ENCODE results near the gene FAM111B.

The FAM111B gene

DNA sequence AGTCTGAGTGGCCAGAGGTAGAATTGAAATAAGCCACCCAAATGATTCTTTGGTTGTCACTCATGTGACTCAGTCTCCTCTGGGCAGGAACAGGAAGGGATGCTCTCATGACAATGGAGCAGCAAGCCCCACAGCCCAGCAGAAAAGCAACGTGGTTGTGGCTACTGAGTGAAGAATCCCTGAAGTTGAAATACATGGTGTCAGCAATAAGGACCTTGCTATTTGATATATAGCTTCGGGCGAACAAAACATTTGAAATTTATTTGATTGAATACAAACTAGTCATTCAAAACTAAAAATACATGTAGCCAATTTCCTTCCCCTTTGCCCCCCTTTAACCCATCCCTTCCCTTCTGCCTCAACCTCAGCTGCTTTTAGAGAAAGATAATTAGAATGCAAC, 50.4 kb downstream of the FAM111B start:
- DNase-seq (ENCODE audit: low read depth, low spot score): no peak

DNA sequence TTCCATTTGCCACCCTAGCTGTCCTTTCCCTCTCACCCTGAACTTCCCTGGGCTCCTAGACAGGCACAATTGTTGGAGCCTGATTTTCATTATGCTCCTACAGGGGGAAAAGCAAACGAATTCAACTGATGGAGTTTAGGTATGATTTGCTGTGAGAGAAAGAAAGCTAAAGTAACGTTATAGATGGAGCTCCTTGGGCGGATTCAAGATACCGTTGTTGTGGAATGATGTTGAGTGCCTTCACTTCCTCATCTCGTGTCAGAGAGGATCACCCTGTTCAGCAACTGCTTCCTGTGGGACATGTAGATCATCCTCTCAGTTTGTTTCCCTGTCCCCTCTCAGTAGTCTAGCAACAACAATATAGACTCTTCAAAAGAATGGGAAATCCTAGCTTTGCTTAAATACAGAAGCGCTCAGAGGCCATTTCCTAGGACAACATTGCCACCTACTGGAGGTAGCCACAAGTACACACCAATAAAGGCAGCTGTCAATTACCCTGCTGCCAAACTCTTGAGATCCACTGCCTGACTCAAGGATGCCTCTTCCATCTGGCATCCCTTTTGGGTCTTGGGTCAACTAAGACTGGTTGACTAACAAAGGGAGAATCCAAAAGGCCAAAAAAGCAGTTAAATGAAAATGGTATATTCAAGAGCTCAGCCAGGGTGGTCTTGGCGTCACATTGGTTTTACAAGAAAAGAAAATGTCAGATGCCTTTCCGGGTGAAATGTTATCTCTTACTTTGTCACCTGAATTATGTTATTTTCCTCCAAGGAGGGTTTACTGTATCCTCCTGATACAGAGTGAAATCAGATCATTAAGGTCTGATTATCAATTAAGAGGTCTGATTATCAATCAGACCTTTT, 51.4 kb downstream of the FAM111B start:
- no peak for DNase-seq (ENCODE audit: low read depth, low spot score)

DNA sequence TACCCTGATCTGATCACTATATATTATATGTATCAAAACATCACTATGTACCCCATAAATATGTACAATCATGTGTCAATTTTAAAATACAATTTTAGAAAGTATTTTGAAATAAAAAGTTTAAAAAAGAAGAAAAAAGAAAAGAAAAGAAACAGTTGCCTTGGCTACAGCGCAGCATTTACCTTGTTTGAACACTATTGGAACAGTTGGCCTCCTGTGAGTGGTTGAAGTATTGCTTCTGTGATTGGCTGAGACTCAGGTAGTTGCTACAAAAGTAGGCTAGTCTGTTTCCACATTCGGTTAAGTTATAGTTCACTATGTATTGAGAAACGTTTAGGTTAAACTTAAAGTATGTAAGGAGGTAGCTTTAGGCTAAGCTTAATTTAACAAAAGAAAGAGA, 57.0 kb downstream of the FAM111B start:
- no peak for DNase-seq (ENCODE audit: low read depth, low spot score)

DNA sequence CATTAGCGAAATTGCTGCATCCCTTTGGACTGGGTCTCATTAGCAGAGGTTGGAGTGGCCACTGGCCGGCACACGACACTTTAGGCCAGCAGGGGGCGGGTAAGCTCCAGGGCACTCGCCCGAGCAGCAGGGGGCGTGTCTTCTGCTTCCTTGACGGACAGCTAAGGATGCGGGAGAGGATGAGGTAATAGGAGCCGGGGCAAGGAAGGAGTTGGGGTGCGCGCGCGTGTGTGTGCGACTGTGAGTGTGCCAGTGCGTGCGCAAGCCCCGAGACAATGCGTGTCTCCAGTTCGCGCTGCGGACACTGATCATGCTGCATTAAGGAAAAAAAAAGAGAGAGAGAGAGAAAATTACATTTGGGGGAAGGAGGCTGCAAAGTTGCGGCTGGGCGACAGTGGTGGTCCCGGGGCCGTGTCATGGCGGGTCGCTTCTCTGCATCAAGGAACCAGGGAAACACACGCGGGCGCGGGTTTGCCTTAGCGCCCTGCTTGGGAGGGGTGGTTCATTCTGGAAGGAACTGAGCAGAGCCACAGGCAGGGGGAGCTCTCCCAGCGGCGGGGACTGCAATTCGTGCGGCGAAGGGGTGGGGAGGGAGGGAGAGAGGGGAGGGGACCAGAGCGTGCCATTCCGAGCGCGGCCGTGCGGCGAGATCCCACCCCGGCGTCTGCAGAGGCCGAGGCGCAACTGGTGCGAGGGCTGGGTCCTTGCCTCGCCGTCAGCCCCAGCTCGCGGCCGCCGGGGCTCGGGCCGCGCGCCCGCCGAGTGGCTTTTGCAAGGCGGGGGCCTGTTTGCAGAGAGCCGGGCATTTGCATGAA, 64.7 kb downstream of the FAM111B start, which contains the start of gene DTX4:
Gene DTX4, plus strand, starts transcription at position 625 of the 815 bp plus-strand sequence. CDS start 464 bp downstream, outside the sequence.
- DNase-seq (ENCODE audit: low read depth, low spot score): peak; percentile 75

DNA sequence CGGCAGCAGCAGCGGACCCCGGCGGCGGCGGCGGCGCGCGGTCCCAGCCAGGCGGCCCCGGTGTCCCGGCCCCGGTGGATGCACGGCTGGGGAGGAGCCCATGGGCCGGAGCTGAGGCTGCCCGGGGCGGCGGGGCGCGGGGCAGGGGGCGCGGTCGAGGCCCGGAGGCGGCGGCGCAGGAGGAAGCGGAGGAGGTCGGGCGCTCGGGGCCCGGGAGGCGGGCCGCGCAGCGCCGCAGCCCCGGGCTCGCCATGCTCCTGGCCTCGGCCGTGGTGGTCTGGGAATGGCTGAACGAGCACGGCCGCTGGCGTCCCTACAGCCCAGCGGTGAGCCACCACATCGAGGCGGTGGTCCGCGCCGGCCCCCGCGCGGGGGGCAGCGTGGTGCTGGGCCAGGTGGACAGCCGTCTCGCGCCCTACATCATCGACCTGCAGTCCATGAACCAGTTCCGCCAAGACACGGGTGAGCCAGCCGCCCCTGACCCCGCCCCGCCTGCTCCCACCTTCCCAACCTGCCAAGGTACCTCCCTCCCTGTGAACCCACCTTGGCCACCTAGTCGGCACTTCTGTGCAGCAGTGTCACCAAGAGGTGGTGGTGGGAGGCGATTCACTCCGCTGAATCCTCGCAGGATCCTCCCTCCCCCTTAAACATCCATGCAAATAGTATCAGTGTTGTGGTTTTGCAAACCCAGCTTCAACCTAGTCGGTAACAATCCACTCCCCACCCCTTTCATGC, 65.5 kb downstream of the FAM111B start:
- DNase-seq (ENCODE audit: low read depth, low spot score): no peak

DNA sequence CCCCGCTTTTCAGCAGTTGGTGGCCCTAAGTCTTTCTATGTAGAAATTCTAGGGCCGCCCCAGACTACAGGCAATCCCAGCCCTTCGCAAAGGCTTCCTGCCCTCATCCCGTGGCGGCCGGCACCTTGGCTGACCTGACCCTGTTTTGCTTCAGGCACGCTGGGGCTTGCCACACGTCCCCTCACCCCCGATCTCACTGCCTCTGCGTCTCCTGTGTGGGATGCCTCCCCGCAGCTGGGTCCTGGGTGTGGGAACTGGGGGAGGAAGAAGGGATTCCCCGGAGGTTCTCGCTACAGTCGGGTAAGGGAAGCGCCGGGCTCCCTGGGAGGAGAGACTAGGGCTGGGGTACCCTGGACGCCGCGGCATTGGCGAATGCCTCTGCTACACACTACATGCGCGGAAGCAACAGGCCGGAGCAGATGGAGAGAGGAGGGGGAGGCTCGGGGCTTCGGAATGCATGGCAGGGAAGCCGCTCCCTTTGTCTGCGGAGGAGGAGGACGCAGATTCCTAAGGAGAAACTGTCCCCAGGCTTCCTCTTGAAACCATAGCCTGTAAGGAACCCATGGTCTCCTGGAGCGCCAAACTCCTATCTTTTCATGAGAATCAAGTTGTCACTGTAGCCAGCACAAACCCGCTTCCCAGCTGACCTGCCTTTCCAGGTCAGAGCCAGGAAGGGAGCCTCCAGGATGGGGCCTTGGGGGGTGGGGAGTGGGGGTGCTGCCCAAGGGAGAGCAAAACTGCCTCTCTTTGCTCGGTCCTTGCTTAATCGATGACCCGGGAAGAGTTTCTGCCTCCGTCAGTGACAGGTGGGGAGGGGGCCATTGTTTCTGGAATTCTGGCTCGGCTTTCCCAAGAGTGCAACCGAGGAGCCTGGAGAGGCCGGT, 66.3 kb downstream of the FAM111B start:
- DNase-seq (ENCODE audit: low read depth, low spot score): no peak

DNA sequence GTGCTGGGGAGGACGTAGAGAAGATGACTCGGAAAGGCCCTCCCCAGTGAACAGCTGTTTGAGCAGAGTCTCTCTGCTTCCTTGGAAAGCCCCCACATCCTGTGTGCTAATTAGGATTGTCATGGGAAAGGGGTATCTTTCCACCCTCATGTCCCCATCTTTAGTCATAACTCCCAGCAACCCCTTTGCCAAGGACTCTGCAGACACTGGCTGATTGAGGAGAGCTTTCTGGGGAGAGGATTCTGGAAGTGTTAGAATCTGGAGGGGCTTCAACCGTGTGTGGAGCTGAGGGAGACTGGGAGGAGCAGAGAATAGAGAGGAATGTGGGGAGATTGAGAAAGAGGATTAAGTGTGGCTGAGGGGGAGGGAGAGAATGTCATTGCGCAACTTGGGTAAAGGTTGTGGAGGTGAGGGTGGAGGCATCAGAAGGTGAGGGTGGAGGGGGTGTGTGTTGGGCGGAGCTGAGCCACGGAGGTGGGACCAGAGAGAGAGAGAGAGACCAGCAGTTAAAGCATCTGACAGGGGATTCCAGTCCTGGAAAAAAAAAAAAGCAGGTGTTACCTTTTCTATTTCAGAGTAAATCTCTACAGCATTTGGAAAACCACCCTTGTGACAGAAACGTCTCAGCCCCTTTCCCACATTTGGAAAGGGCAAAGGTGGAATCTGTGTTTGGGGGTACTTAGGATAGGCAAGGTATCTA, 67.1 kb downstream of the FAM111B start:
- no peak for DNase-seq (ENCODE audit: low read depth, low spot score)

DNA sequence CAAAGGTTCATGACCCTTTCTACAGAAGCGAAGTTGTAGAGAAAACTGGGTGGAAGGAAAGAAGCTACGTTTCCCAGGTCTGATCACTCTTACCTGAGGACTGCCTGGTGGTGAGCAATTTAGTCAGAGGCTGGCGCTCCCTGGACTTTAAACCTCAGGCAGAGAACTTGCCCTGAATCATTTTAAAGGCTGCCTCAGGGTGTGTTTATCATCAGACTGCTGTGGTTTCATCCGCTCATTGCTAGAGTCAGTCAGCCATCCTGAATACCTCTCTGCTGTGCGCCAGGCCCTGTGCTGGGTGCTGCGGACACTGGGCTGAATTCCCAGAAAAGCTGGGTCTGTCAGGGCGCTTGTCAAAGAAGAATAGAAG, 67.6 kb downstream of the FAM111B start:
- DNase-seq (ENCODE audit: low read depth, low spot score): no peak

DNA sequence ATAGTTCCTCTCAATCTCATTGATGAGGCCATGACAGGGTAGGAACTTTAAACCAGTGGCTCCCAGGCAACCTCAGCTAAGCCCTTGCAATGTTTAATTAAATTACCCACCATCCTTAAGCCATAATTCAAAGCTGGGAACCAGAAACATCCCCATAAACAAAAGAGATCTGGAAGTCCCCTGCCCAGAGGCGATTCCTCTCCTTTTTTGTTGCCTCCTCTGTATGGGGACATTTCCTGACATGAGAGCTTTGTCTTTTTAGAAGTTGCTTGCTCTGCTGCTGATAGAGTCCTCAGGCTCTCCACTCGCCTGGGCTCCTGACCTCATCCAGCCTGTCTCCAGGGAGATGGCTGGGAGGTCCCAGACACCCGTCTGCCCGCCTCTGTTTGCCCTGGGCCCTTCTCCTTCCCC, 68.1 kb downstream of the FAM111B start:
- no peak for DNase-seq (ENCODE audit: low read depth, low spot score)

DNA sequence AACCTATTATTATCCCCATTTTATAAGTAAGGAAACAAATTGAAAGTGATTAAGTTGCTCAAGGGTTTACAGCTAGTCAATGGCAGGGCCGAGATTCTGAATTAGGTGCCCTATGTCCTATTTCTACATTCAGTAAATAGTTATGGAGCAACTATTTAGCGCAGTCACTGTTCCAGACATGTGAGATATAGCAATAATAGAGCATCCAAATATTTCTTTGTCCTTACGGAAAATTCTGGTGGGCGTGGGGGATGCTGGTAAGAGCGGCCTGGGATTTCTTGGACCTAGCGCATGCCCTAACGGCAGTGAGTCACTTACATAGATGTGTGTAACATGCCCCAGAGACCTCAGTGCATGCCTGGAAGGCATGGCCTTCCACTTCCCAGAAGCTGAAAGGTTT, 69.3 kb downstream of the FAM111B start:
- no peak for DNase-seq (ENCODE audit: low read depth, low spot score)
